HCT116 (cell line): ENCODE measurements around the gene PERCC1.

ENCODE experiments used
- EZH2 ChIP-seq: fragments of 200-600 bp; sonication (generic); IDR thresholded peaks from 2 replicates; pipeline ENCODE4 v1.6.1; 2017; ENCODE audit warnings: antibody characterized with exemption, mixed run types
- JUND ChIP-seq: IDR thresholded peaks from 2 replicates; pipeline ENCODE4 v1.6.1; 2012
- POLR2A ChIP-seq: IDR thresholded peaks from 2 replicates; pipeline ENCODE4 v1.7.0; 2011; ENCODE audit warnings: borderline replicate concordance; ENCODE audit not compliant: insufficient read depth, insufficient read length; ENCODE audit errors: extremely low read depth
- POLR2AphosphoS5 ChIP-seq: IDR thresholded peaks from 2 replicates; pipeline ENCODE4 v1.6.1; 2011; ENCODE audit warnings: mild to moderate bottlenecking, low read depth, low read length, moderate library complexity
- SP1 ChIP-seq: IDR thresholded peaks from 2 replicates; pipeline ENCODE4 v1.6.1; 2012; ENCODE audit warnings: low read depth
- SRF ChIP-seq: IDR thresholded peaks from 2 replicates; pipeline ENCODE4 v1.6.1; 2012; ENCODE audit warnings: low read depth
- TCF7L2 ChIP-seq: IDR thresholded peaks from 2 replicates; pipeline ENCODE4 v1.7.0; 2011; ENCODE audit warnings: borderline replicate concordance, inconsistent platforms; ENCODE audit not compliant: insufficient read depth, insufficient read length; ENCODE audit errors: extremely low read depth
- ZFX ChIP-seq: fragments of 450-650 bp; IDR thresholded peaks from 2 replicates; pipeline ENCODE4 v1.6.1; 2017
- TF ChIP-seq, protein P1 (sequence below): IDR thresholded peaks from 2 replicates; pipeline ENCODE4 v1.6.1; 2012; ENCODE audit warnings: low read depth
- TF ChIP-seq, protein P2 (sequence below), 3 experiments: fragments of 200-600 bp in 1 of 3; sonication (generic) in 1 of 3; IDR thresholded peaks in 2 of 3; conservative IDR thresholded peaks in 1 of 3; 2 replicates each; pipeline ENCODE4 v1.5.1; 2012 to 2017; ENCODE audit warnings: low read depth in 2 of 3, low read length in 2 of 3, antibody characterized with exemption in 1 of 3, borderline replicate concordance in 1 of 3, control low read depth in 1 of 3, mild to moderate bottlenecking in 1 of 3, mixed read lengths in 1 of 3, mixed run types in 1 of 3, moderate library complexity in 1 of 3; ENCODE audit not compliant: insufficient read depth in 1 of 3

- TF ChIP-seq, protein P1, sequence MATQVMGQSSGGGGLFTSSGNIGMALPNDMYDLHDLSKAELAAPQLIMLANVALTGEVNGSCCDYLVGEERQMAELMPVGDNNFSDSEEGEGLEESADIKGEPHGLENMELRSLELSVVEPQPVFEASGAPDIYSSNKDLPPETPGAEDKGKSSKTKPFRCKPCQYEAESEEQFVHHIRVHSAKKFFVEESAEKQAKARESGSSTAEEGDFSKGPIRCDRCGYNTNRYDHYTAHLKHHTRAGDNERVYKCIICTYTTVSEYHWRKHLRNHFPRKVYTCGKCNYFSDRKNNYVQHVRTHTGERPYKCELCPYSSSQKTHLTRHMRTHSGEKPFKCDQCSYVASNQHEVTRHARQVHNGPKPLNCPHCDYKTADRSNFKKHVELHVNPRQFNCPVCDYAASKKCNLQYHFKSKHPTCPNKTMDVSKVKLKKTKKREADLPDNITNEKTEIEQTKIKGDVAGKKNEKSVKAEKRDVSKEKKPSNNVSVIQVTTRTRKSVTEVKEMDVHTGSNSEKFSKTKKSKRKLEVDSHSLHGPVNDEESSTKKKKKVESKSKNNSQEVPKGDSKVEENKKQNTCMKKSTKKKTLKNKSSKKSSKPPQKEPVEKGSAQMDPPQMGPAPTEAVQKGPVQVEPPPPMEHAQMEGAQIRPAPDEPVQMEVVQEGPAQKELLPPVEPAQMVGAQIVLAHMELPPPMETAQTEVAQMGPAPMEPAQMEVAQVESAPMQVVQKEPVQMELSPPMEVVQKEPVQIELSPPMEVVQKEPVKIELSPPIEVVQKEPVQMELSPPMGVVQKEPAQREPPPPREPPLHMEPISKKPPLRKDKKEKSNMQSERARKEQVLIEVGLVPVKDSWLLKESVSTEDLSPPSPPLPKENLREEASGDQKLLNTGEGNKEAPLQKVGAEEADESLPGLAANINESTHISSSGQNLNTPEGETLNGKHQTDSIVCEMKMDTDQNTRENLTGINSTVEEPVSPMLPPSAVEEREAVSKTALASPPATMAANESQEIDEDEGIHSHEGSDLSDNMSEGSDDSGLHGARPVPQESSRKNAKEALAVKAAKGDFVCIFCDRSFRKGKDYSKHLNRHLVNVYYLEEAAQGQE: no peak
- TF ChIP-seq EZH2: no peak
- no peak for TF ChIP-seq JUND
- TF ChIP-seq, protein P2, sequence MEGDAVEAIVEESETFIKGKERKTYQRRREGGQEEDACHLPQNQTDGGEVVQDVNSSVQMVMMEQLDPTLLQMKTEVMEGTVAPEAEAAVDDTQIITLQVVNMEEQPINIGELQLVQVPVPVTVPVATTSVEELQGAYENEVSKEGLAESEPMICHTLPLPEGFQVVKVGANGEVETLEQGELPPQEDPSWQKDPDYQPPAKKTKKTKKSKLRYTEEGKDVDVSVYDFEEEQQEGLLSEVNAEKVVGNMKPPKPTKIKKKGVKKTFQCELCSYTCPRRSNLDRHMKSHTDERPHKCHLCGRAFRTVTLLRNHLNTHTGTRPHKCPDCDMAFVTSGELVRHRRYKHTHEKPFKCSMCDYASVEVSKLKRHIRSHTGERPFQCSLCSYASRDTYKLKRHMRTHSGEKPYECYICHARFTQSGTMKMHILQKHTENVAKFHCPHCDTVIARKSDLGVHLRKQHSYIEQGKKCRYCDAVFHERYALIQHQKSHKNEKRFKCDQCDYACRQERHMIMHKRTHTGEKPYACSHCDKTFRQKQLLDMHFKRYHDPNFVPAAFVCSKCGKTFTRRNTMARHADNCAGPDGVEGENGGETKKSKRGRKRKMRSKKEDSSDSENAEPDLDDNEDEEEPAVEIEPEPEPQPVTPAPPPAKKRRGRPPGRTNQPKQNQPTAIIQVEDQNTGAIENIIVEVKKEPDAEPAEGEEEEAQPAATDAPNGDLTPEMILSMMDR (IDR thresholded peaks at IDR 0.05 in 2 of 3, conservative IDR thresholded peaks at IDR 0.05 in 1 of 3; ENCODE audit: borderline replicate concordance in 1 of 3, insufficient read depth in 1 of 3, low read depth in 2 of 3, low read length in 2 of 3): no peak
- TF ChIP-seq POLR2A: no peak
- no peak for TF ChIP-seq SP1
- TF ChIP-seq POLR2AphosphoS5: no peak
- TF ChIP-seq TCF7L2: no peak
- no peak for TF ChIP-seq ZFX
- no peak for TF ChIP-seq SRF
Observed at GRCh38 chr16:1390239-1390779, 40.6 kb upstream of the PERCC1 start.
